Head of caudate nucleus (tissue), 42 donors: ENCODE measurements around the gene PTPRB.
A peak's percentile ranks its signal among the peaks of the same experiment; 100 is the strongest.

ENCODE experiments used
- DNase-seq, 42 donors: peaks; one replicate each; pipeline versions ENCODE4 v3.0.0 to v3.0.0-alpha.2; 2020 to 2021; ENCODE audit warnings: mixed read lengths in 7 of 42
- intact Hi-C: fragments of 100-400 bp; cut with DNase I; formaldehyde crosslinking; loops from one replicate; pipeline ENCODE4 v1.15.0; 2022

PTPRB gene

GRCh38 chr12:70486588-70486987, 150.6 kb downstream of the PTPRB start:
- intact Hi-C loops = no loop called here

GRCh38 chr12:70485704-70486103, 151.5 kb downstream of the PTPRB start:
- DNase-seq = no peak
- intact Hi-C loops = no loop called here

More at GRCh38 chr12:70486588-70486987, 150.6 kb downstream of the PTPRB start:
- no peak for DNase-seq

GRCh38 chr12:70484464-70484863, 152.8 kb downstream of the PTPRB start:
- intact Hi-C loops = no loop called here
- DNase-seq = no peak

GRCh38 chr12:70482764-70483163, 154.5 kb downstream of the PTPRB start:
- DNase-seq = no peak
- intact Hi-C loops = no loop called here

- intact Hi-C loops = no loop called here
- peak in 1 of 42 donors; percentile 8 for DNase-seq
Measured at GRCh38 chr12:70469221-70469820, 167.9 kb downstream of the PTPRB start.

GRCh38 chr12:70468741-70469140, 168.5 kb downstream of the PTPRB start:
- intact Hi-C loops = no loop called here
- no peak for DNase-seq

GRCh38 chr12:70467918-70468733, 169.1 kb downstream of the PTPRB start:
- intact Hi-C loops = no loop called here
- peak in 3 of 42 donors; percentile 3 to 21 (median 8) for DNase-seq

- no peak for DNase-seq
- intact Hi-C loops = no loop called here
Measured at GRCh38 chr12:70467476-70467875, 169.8 kb downstream of the PTPRB start.

GRCh38 chr12:70466753-70467152, 170.5 kb downstream of the PTPRB start:
- no peak for DNase-seq
- intact Hi-C loops = no loop called here
